Astrocyte (in vitro differentiated cells and primary cell): ENCODE measurements around the gene TNC. TPM values are rescaled to one million over a fixed set of nuclear protein-coding genes. Genes with fewer than 3 reads are reported as not detected.

Experiments used
- DNase-seq: peaks from one replicate; pipeline ENCODE4 v3.0.0-alpha.2; 2010; ENCODE audit warnings: low read depth
- FAIRE-seq: peaks from 2 replicates; lab custom pipeline; 2011; peaks lifted over from hg19 to GRCh38; lab: Jason Lieb, UNC
- H2AFZ ChIP-seq: 2 replicates; pipeline ENCODE4 v1.6.0; 2012; ENCODE audit warnings: low read depth, low read length, inconsistent platforms
- H3K27ac ChIP-seq: 2 replicates; pipeline ENCODE4 v1.5.1; 2011; ENCODE audit warnings: low read depth, low read length, inconsistent platforms
- H3K27me3 ChIP-seq: 2 replicates; pipeline ENCODE4 v1.6.0; 2011; ENCODE audit warnings: low read length, inconsistent platforms; ENCODE audit not compliant: insufficient read depth
- H3K36me3 ChIP-seq: 2 replicates; pipeline ENCODE4 v1.5.1; 2011; ENCODE audit warnings: low read length, inconsistent platforms; ENCODE audit not compliant: insufficient read depth
- H3K4me1 ChIP-seq: 2 replicates; pipeline ENCODE4 v1.5.1; 2011; ENCODE audit warnings: low read length, inconsistent platforms; ENCODE audit not compliant: insufficient read depth
- H3K4me2 ChIP-seq: 2 replicates; pipeline ENCODE4 v1.6.0; 2012; ENCODE audit warnings: low read length, inconsistent platforms
- H3K4me3 ChIP-seq: 2 replicates; pipeline ENCODE4 v1.5.1; 2011; ENCODE audit warnings: low read depth, mild to moderate bottlenecking, low read length, inconsistent platforms; ENCODE audit not compliant: insufficient read depth
- H3K79me2 ChIP-seq: 2 replicates; pipeline ENCODE4 v1.6.0; 2012; ENCODE audit warnings: mild to moderate bottlenecking, low read length, inconsistent platforms; ENCODE audit not compliant: insufficient read depth
- H3K9ac ChIP-seq: 2 replicates; pipeline ENCODE4 v1.6.0; 2012; ENCODE audit warnings: mild to moderate bottlenecking, low read length, inconsistent platforms
- H3K9me3 ChIP-seq: 2 replicates; pipeline ENCODE4 v1.5.1; 2012; ENCODE audit warnings: low read depth, mild to moderate bottlenecking, low read length, inconsistent platforms; ENCODE audit not compliant: insufficient read depth
- H4K20me1 ChIP-seq: 2 replicates; pipeline ENCODE4 v1.6.0; 2012; ENCODE audit warnings: low read length, inconsistent platforms; ENCODE audit not compliant: insufficient read depth
- H3K27ac Mint-ChIP-seq: one replicate; pipeline ENCODE4 v1.8.0; 2021; ENCODE audit warnings: mild to moderate bottlenecking, mixed read lengths; ENCODE audit not compliant: unreplicated experiment
- H3K27me3 Mint-ChIP-seq: one replicate; pipeline ENCODE4 v1.8.0; 2021; ENCODE audit warnings: low read depth, mixed read lengths; ENCODE audit not compliant: unreplicated experiment
- H3K36me3 Mint-ChIP-seq: one replicate; pipeline ENCODE4 v1.8.0; 2021; ENCODE audit warnings: low read depth, mixed read lengths; ENCODE audit not compliant: unreplicated experiment
- H3K4me1 Mint-ChIP-seq: one replicate; pipeline ENCODE4 v1.8.0; 2021; ENCODE audit warnings: low read depth, mixed read lengths; ENCODE audit not compliant: unreplicated experiment
- H3K4me3 Mint-ChIP-seq: one replicate; pipeline ENCODE4 v1.8.0; 2021; ENCODE audit warnings: mild to moderate bottlenecking, moderate library complexity, mixed read lengths; ENCODE audit not compliant: unreplicated experiment
- H3K9me3 Mint-ChIP-seq: one replicate; pipeline ENCODE4 v1.8.0; 2021; ENCODE audit warnings: mild to moderate bottlenecking, mixed read lengths; ENCODE audit not compliant: unreplicated experiment
- EZH2 ChIP-seq: IDR thresholded peaks from 2 replicates; pipeline ENCODE4 v1.6.1; 2012; ENCODE audit warnings: mild to moderate bottlenecking, low read length, inconsistent platforms; ENCODE audit not compliant: insufficient read depth
- total RNA-seq: library from RNA; stranded (reverse); gene quantifications from 2 replicates; pipeline ENCODE4 v1.2.1, GENCODE V29; 2021
- TF ChIP-seq, protein P1 (sequence below): IDR thresholded peaks from 2 replicates; pipeline ENCODE4 v1.5.1; 2011; ENCODE audit warnings: low read depth, mild to moderate bottlenecking, inconsistent platforms, low read length, moderate library complexity; ENCODE audit not compliant: insufficient read depth

TNC gene
- total RNA-seq, 1 donor from 2014 or later = 747 TPM

- Histone ChIP-seq H3K4me2 (no peak overlapping the region), H3K4me3 (no peak overlapping the region), H3K4me1 (peaks cover 22% of the 10 kb centered on the region), H3K36me3 (no peaks in the 10 kb centered on the region), H4K20me1 (no peaks in the 10 kb centered on the region), H3K27me3 (no peaks in the 10 kb centered on the region), H3K9ac (no peak overlapping the region), H3K9me3 (no peaks in the 10 kb centered on the region), H2AFZ (no peak overlapping the region), H3K79me2 (no peaks in the 10 kb centered on the region), H3K27ac (peak overlapping the region; percentile 18)
- Mint-ChIP-seq H3K9me3 (no peaks in the 10 kb centered on the region), H3K27me3 (no peaks in the 10 kb centered on the region), H3K27ac (no peak overlapping the region), H3K36me3 (no peaks in the 10 kb centered on the region), H3K4me3 (no peak overlapping the region), H3K4me1 (peaks cover 57% of the 10 kb centered on the region)
- TF ChIP-seq EZH2 = no peak
- TF ChIP-seq, protein P1, sequence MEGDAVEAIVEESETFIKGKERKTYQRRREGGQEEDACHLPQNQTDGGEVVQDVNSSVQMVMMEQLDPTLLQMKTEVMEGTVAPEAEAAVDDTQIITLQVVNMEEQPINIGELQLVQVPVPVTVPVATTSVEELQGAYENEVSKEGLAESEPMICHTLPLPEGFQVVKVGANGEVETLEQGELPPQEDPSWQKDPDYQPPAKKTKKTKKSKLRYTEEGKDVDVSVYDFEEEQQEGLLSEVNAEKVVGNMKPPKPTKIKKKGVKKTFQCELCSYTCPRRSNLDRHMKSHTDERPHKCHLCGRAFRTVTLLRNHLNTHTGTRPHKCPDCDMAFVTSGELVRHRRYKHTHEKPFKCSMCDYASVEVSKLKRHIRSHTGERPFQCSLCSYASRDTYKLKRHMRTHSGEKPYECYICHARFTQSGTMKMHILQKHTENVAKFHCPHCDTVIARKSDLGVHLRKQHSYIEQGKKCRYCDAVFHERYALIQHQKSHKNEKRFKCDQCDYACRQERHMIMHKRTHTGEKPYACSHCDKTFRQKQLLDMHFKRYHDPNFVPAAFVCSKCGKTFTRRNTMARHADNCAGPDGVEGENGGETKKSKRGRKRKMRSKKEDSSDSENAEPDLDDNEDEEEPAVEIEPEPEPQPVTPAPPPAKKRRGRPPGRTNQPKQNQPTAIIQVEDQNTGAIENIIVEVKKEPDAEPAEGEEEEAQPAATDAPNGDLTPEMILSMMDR = no peak
- FAIRE-seq (no peak), DNase-seq (no peak)
Observed at GRCh38 chr9:115165233-115165632, 47.3 kb upstream of the TNC start.

DNA sequence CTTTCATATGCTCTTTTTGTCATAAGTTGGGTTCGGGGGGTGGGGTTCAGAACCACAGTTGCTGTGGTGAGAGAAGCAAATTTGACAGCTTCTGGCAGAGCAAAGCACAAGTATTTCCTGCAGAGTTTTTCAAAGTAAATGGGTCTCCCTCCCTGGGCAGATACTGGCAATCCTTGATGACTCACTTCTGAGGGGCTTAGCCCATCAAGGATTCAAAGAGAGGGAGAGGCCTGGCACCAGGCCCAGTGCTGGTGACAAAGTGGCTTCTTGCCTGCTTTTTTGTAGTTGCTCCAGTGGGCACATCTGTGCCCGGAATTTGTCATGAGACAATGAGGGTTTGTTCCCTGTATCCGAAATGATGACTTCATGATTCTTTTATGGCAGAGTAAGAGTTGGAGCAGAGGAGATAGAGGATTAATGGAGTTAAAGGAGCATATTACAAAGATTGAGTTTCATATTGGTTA lies 46.6 kb upstream of the TNC start:
- no peaks in the 10 kb centered on the region for H3K27me3 ChIP-seq
- peak; percentile 17 for FAIRE-seq
- Mint-ChIP-seq H3K4me3 (no peak overlapping the region), H3K36me3 (no peaks in the 10 kb centered on the region), H3K4me1 (peaks cover 51% of the 10 kb centered on the region), H3K9me3 (no peaks in the 10 kb centered on the region), H3K27me3 (no peaks in the 10 kb centered on the region), H3K27ac (peak overlapping the region; percentile 30)
- no peak overlapping the region for H3K4me3 ChIP-seq
- no peak overlapping the region for H3K9ac ChIP-seq
- peak overlapping the region; percentile 18 for H3K27ac ChIP-seq
- H4K20me1 ChIP-seq = no peaks in the 10 kb centered on the region
- no peaks in the 10 kb centered on the region for H3K79me2 ChIP-seq
- H2AFZ ChIP-seq = no peak overlapping the region
- no peak for TF ChIP-seq EZH2
- TF ChIP-seq, protein P1 = no peak
- H3K36me3 ChIP-seq = no peaks in the 10 kb centered on the region
- H3K4me2 ChIP-seq = peak overlapping the region; percentile 53
- peak; percentile 69 for DNase-seq
- peaks cover under 1% of the 10 kb centered on the region for H3K9me3 ChIP-seq
- peaks cover 22% of the 10 kb centered on the region for H3K4me1 ChIP-seq

DNA sequence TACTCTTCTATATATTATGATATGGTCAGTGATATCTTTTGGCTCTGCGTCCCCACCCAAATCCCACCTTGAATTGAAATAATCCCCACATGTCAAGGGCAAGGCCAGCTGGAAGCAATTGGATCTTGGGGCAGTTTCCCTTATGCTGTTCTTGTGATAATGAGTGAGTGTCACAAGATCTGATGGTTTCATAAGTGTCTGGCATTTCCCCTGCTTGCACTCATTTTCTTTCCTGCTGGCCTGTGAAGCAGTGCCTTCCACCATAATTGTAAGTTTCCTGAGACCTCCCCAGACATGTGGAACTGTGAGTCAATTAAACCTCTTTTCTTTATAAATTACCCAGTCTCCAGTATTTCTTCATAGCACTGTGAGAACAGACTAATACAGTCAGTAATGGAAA lies 45.0 kb upstream of the TNC start:
- Histone ChIP-seq H3K36me3 (no peaks in the 10 kb centered on the region), H3K79me2 (no peaks in the 10 kb centered on the region), H3K4me3 (no peak overlapping the region), H3K9me3 (peaks cover 4% of the 10 kb centered on the region), H3K27ac (no peak overlapping the region), H2AFZ (no peak overlapping the region), H3K27me3 (no peaks in the 10 kb centered on the region), H3K9ac (no peak overlapping the region), H3K4me1 (peaks cover 22% of the 10 kb centered on the region), H4K20me1 (no peaks in the 10 kb centered on the region), H3K4me2 (no peak overlapping the region)
- H3K9me3 Mint-ChIP-seq = peaks cover 3% of the 10 kb centered on the region
- peaks cover 43% of the 10 kb centered on the region for H3K4me1 Mint-ChIP-seq
- no peak overlapping the region for H3K4me3 Mint-ChIP-seq
- FAIRE-seq (no peak), DNase-seq (no peak)
- peak overlapping the region; percentile 23 for H3K27ac Mint-ChIP-seq
- no peaks in the 10 kb centered on the region for H3K27me3 Mint-ChIP-seq
- H3K36me3 Mint-ChIP-seq = peaks cover 3% of the 10 kb centered on the region
- TF ChIP-seq EZH2 = no peak
- TF ChIP-seq, protein P1 = no peak
